Right renal pelvis (tissue), 4 donors: Measurements from ENCODE around the gene CASP9. TPM values are rescaled to one million over a fixed set of nuclear protein-coding genes. Genes with fewer than 3 reads are reported as not detected.
"Not testable (repeated sequence)": the region's sequence is repeated elsewhere in the genome, so short reads cannot be mapped to it uniquely, and the experiment has no call there.

Experiments used
- DNase-seq, 4 donors: peaks; one replicate each; pipeline ENCODE4 v3.0.0-alpha.2; 2013; ENCODE audit warnings: low read depth in 4 of 4, low spot score in 3 of 4, missing footprints in 1 of 4
- polyA plus RNA-seq, 4 donors: library from polyadenylated mRNA; unstranded; fragments of 120-200 nt; gene quantifications; one replicate each; pipeline ENCODE4 v1.2.1, GENCODE V29; 2013; ENCODE audit not compliant: insufficient read length in 4 of 4

The CASP9 gene
- polyA plus RNA-seq, 4 donors: 27.6 to 35.7 (median 29.3) TPM

- no peak for DNase-seq
Measured at GRCh38 chr1:15504436-15504835, 19.6 kb downstream of the CASP9 start.

- no peak for DNase-seq
Measured at GRCh38 chr1:15501208-15502032, 22.6 kb downstream of the CASP9 start.

- DNase-seq: no peak
Measured at GRCh38 chr1:15500184-15501178, 23.5 kb downstream of the CASP9 start.

- no peak for DNase-seq
Measured at GRCh38 chr1:15493869-15494390, 30.1 kb downstream of the CASP9 start.

GRCh38 chr1:15492596-15492995, 31.4 kb downstream of the CASP9 start:
- DNase-seq: no peak

- not testable (repeated sequence) for DNase-seq
Measured at GRCh38 chr1:15491010-15491409, 33.0 kb downstream of the CASP9 start.

GRCh38 chr1:15489052-15489736, 34.8 kb downstream of the CASP9 start:
- DNase-seq: no peak

GRCh38 chr1:15488371-15488770, 35.6 kb downstream of the CASP9 start:
- DNase-seq: no peak

- DNase-seq: not testable (repeated sequence)
Measured at GRCh38 chr1:15486844-15487610, 37.0 kb downstream of the CASP9 start.

GRCh38 chr1:15485636-15486035, 38.4 kb downstream of the CASP9 start:
- DNase-seq: no peak

- DNase-seq: not testable (repeated sequence)
Measured at GRCh38 chr1:15484443-15484842, 39.6 kb downstream of the CASP9 start.

- no peak for DNase-seq
Measured at GRCh38 chr1:15483971-15484370, 40.0 kb downstream of the CASP9 start.

GRCh38 chr1:15482983-15483543, 41.0 kb downstream of the CASP9 start:
- not testable (repeated sequence) for DNase-seq

- not testable (repeated sequence) for DNase-seq
Measured at GRCh38 chr1:15482455-15482854, 41.6 kb downstream of the CASP9 start.

GRCh38 chr1:15479654-15480347, 44.2 kb downstream of the CASP9 start:
- DNase-seq: no peak

GRCh38 chr1:15477646-15478212, 46.3 kb downstream of the CASP9 start:
- DNase-seq: no peak

GRCh38 chr1:15476927-15477326, 47.1 kb downstream of the CASP9 start:
- no peak for DNase-seq

GRCh38 chr1:15475752-15476314, 48.2 kb downstream of the CASP9 start, which contains the start of gene CELA2B:
Gene CELA2B, plus strand, starts transcription at chr1:15476104. Its CDS starts 22 bp downstream, at chr1:15476126.
- no peak for DNase-seq
